C4-2B (cell line): ENCODE results near the gene CEP350.

ENCODE experiments used
- CTCF ChIP-seq: fragments of 450-650 bp; conservative IDR thresholded peaks from 2 replicates; pipeline ENCODE4 v1.5.1; 2017; ENCODE audit warnings: mild to moderate bottlenecking
- ZFX ChIP-seq: fragments of 450-650 bp; IDR thresholded peaks from 2 replicates; pipeline ENCODE4 v1.6.1; 2017

- TF ChIP-seq CTCF (no peak), ZFX (no peak)
Measured at GRCh38 chr1:180042988-180043622, 88.5 kb downstream of the CEP350 start.
